ENCODE measurements around the gene YIPF1. TPM values are rescaled to one million over a fixed set of nuclear protein-coding genes. Genes with fewer than 3 reads are reported as not detected.

YIPF1 gene
- total RNA-seq, 2 experiments from 2014 or later = 4.3 to 5.5 TPM

GRCh38 chr1:53909946-53910345 is 20.3 kb upstream of the YIPF1 start:
- Mint-ChIP-seq H3K9me3 (no peaks in the 10 kb centered on the region), H3K4me3 (no peak overlapping the region), H3K4me1 (ENCODE audit: low read depth) (no peaks in the 10 kb centered on the region), H3K27ac (no peak overlapping the region), H3K27me3 (no peaks in the 10 kb centered on the region), H3K36me3 (ENCODE audit: low read depth) (peaks cover 24% of the 10 kb centered on the region)
- H3K27me3 ChIP-seq (ENCODE audit: control insufficient read depth in 1 of 2, insufficient read depth in 2 of 2, low read length in 2 of 2) = no peaks in the 10 kb centered on the region
- intact Hi-C loops (cut with DNase I, micrococcal nuclease) = no loop called here
- ChIA-PET CTCF (no interaction called here), POLR2A (interaction anchor here (0.7 kb wide), 1 partner anchor 36 kb away, joined by 3 read pairs; the partner anchor contains the start of genes IFT25 and LRRC42)
- H3K36me3 ChIP-seq (ENCODE audit: insufficient read depth, low read length) = peaks cover 15% of the 10 kb centered on the region
- no peak for TF ChIP-seq CTCF (IDR thresholded peaks at IDR 0.05)
- ATAC-seq (ENCODE audit: poor library complexity) = no peak
- H3K4me3 ChIP-seq (ENCODE audit: low read length) = no peak overlapping the region
- DNase-seq = no peak
- no peaks in the 10 kb centered on the region for H3K4me1 ChIP-seq (ENCODE audit: insufficient read depth, low read length)
- no peak overlapping the region for H3K27ac ChIP-seq (ENCODE audit: low read depth in 1 of 2, low read length in 2 of 2)
- no peaks in the 10 kb centered on the region for H3K9me3 ChIP-seq (ENCODE audit: control insufficient read depth in 1 of 2, insufficient read depth in 1 of 2, low read length in 2 of 2)

- H3K4me1 Mint-ChIP-seq (ENCODE audit: low read depth) = no peaks in the 10 kb centered on the region
- no peak for DNase-seq
- POLR2A ChIA-PET = no interaction called here
- CTCF ChIA-PET = interaction anchor here (0.8 kb wide), 1 partner anchor 53 kb away, joined by 3 read pairs; no protein-coding TSS in a partner anchor
- no peak for ATAC-seq (ENCODE audit: poor library complexity)
- Histone ChIP-seq H3K4me3 (ENCODE audit: low read length) (no peak overlapping the region), H3K4me1 (ENCODE audit: insufficient read depth, low read length) (no peaks in the 10 kb centered on the region), H3K36me3 (ENCODE audit: insufficient read depth, low read length) (peaks cover 4% of the 10 kb centered on the region), H3K9me3 (ENCODE audit: control insufficient read depth in 1 of 2, insufficient read depth in 1 of 2, low read length in 2 of 2) (no peaks in the 10 kb centered on the region), H3K27ac (ENCODE audit: low read depth in 1 of 2, low read length in 2 of 2) (no peak overlapping the region), H3K27me3 (ENCODE audit: control insufficient read depth in 1 of 2, insufficient read depth in 2 of 2, low read length in 2 of 2) (no peaks in the 10 kb centered on the region)
- H3K4me3 Mint-ChIP-seq = no peak overlapping the region
- H3K27ac Mint-ChIP-seq = no peak overlapping the region
- no peaks in the 10 kb centered on the region for H3K27me3 Mint-ChIP-seq
- no peak for TF ChIP-seq CTCF (IDR thresholded peaks at IDR 0.05)
- peaks cover 6% of the 10 kb centered on the region for H3K36me3 Mint-ChIP-seq (ENCODE audit: low read depth)
- H3K9me3 Mint-ChIP-seq = no peaks in the 10 kb centered on the region
- intact Hi-C loops (cut with DNase I, micrococcal nuclease) = no loop called here
Observed at GRCh38 chr1:53906121-53906520, 16.5 kb upstream of the YIPF1 start.

GRCh38 chr1:53905509-53905908 is 15.9 kb upstream of the YIPF1 start:
- Histone ChIP-seq H3K4me3 (ENCODE audit: low read length) (no peak overlapping the region), H3K4me1 (ENCODE audit: insufficient read depth, low read length) (no peaks in the 10 kb centered on the region), H3K27ac (ENCODE audit: low read depth in 1 of 2, low read length in 2 of 2) (no peak overlapping the region), H3K27me3 (ENCODE audit: control insufficient read depth in 1 of 2, insufficient read depth in 2 of 2, low read length in 2 of 2) (no peaks in the 10 kb centered on the region), H3K36me3 (ENCODE audit: insufficient read depth, low read length) (peaks cover 4% of the 10 kb centered on the region), H3K9me3 (ENCODE audit: control insufficient read depth in 1 of 2, insufficient read depth in 1 of 2, low read length in 2 of 2) (no peaks in the 10 kb centered on the region)
- Mint-ChIP-seq H3K4me1 (ENCODE audit: low read depth) (no peaks in the 10 kb centered on the region), H3K4me3 (no peak overlapping the region), H3K9me3 (no peaks in the 10 kb centered on the region), H3K27ac (no peak overlapping the region), H3K36me3 (ENCODE audit: low read depth) (peaks cover 6% of the 10 kb centered on the region), H3K27me3 (no peaks in the 10 kb centered on the region)
- no peak for TF ChIP-seq CTCF (IDR thresholded peaks at IDR 0.05)
- DNase-seq (no peak), ATAC-seq (ENCODE audit: poor library complexity) (no peak)
- intact Hi-C loops (cut with DNase I, micrococcal nuclease) = no loop called here
- ChIA-PET CTCF (no interaction called here), POLR2A (no interaction called here)
